NCI-H82 (cell line): ENCODE results near the gene CNIH1.
A peak's percentile ranks its signal among the peaks of the same experiment; 100 is the strongest.
"Not testable (repeated sequence)": the region's sequence is repeated elsewhere in the genome, so short reads cannot be mapped to it uniquely, and the experiment has no call there.

ENCODE experiments used
- DNase-seq: peaks from one replicate; lab custom pipeline; 2025; lab: John Stamatoyannopoulos, UW

Gene CNIH1

DNA sequence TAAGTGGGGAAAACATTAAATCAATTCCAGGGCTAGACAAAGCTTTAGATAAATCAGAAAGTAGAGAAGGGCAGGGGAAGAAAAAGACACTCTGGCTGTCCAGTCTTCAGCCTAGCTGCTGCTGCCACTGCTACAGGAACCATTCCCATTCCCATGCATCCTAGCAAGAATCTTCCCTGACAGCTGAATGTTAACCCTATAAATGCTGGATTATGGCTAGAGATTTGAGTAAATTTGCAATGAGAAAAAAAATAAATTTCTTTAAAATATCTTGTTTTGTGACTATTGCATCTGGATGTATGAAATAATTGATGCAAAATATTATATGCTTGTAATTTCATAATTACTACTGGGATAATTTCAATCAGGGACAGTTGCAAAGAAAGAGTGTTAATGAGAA, 59.4 kb downstream of the CNIH1 start:
- DNase-seq, result peak; percentile 6

- not testable (repeated sequence) for DNase-seq
Observed at GRCh38 chr14:54380558-54380957, 60.6 kb downstream of the CNIH1 start.

DNA sequence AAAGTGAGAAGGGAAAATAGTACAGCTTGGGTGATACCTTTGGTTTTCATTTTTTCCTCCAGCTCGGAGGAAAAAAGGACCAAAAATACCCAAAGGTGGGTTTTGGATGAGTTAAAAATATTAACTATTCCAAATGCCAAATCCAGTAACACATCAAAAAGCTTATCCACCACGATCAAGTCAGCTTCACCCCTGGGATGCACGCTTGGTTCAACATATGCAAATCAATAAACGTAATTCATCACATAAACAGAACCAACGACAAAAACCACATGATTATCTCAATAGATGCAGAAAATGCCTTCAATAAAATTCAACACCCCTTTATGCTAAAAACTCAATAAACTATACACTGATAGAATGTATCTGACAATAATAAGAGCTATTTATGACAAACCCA, 62.3 kb downstream of the CNIH1 start:
- DNase-seq, result not testable (repeated sequence)

GRCh38 chr14:54377501-54377900, 63.7 kb downstream of the CNIH1 start:
- peak; percentile 7 for DNase-seq

- DNase-seq, result no peak
Observed at GRCh38 chr14:54374117-54374884, 66.9 kb downstream of the CNIH1 start.
